ENCODE measurements around the gene ZSCAN32.

Gene ZSCAN32

GRCh38 chr16:3355589-3355988 is 45.2 kb downstream of the ZSCAN32 start, which contains the start of gene OR2C1:
Gene OR2C1 (plus strand): TSS chr16:3355889. CDS start chr16:3355941, 52 bp downstream.
- no peak for DNase-seq

GRCh38 chr16:3349175-3349574 is 51.6 kb downstream of the ZSCAN32 start:
- no peak for DNase-seq

- no peak for DNase-seq
Measured at GRCh38 chr16:3348547-3349167, 52.1 kb downstream of the ZSCAN32 start.

- DNase-seq = no peak
Measured at GRCh38 chr16:3347586-3347985, 53.2 kb downstream of the ZSCAN32 start.

- DNase-seq = no peak
Measured at GRCh38 chr16:3346041-3346440, 54.8 kb downstream of the ZSCAN32 start.
